ENCODE measurements around the gene FILIP1L.

The FILIP1L gene

GRCh38 chr3:99911433-99911832 is 202.9 kb downstream of the FILIP1L start:
- no peaks in the 10 kb centered on the region; the same call in 1 of the 2 replicates for H3K36me3 ChIP-seq (ENCODE audit: control insufficient read depth, insufficient read depth, low read length)
- no peak for DNase-seq (ENCODE audit: extremely low read depth, insufficient read length)
- TF ChIP-seq, protein P1, sequence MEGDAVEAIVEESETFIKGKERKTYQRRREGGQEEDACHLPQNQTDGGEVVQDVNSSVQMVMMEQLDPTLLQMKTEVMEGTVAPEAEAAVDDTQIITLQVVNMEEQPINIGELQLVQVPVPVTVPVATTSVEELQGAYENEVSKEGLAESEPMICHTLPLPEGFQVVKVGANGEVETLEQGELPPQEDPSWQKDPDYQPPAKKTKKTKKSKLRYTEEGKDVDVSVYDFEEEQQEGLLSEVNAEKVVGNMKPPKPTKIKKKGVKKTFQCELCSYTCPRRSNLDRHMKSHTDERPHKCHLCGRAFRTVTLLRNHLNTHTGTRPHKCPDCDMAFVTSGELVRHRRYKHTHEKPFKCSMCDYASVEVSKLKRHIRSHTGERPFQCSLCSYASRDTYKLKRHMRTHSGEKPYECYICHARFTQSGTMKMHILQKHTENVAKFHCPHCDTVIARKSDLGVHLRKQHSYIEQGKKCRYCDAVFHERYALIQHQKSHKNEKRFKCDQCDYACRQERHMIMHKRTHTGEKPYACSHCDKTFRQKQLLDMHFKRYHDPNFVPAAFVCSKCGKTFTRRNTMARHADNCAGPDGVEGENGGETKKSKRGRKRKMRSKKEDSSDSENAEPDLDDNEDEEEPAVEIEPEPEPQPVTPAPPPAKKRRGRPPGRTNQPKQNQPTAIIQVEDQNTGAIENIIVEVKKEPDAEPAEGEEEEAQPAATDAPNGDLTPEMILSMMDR (IDR thresholded peaks at IDR 0.05; ENCODE audit: insufficient read depth, low read length, poor library complexity, severe bottlenecking), result no peak
- no peak overlapping the region for H3K4me3 ChIP-seq (replicated peaks; ENCODE audit: low read depth, low read length)
- no peaks in the 10 kb centered on the region for H3K27me3 ChIP-seq (replicated peaks; ENCODE audit: control insufficient read depth, insufficient read depth, low read length)

DNA sequence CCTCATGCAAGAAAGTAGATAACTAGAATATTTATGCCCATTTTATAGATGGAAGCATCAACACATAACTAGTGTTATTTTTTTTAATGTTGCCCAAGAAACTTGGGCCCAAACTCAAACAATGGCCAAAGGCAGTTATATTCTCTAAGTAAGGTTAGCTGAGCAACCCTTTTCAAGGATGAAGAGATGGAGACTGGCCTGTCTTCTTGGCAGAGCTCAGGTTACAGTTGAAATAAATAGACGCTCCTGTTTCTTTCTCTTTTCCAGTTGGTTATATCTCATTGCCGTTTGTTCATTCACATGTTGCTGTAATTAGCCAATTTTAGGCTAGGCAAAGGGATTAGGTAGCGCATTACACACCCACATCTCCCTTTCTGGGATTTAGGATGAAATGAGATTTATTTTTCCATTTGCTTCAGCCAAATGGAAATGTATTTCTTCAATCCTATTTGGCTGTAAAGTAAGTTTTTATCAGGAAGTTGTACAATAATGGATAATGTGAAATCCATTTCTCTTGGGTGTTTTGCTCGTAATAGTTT is 203.5 kb downstream of the FILIP1L start:
- Histone ChIP-seq H3K36me3 (ENCODE audit: control insufficient read depth, insufficient read depth, low read length) (no peaks in the 10 kb centered on the region; the same call in 1 of the 2 replicates), H3K4me3 (replicated peaks; ENCODE audit: low read depth, low read length) (no peak overlapping the region), H3K27me3 (replicated peaks; ENCODE audit: control insufficient read depth, insufficient read depth, low read length) (no peaks in the 10 kb centered on the region)
- no peak for DNase-seq (ENCODE audit: extremely low read depth, insufficient read length)
- TF ChIP-seq, protein P1 (IDR thresholded peaks at IDR 0.05; ENCODE audit: insufficient read depth, low read length, poor library complexity, severe bottlenecking), result no peak

DNA sequence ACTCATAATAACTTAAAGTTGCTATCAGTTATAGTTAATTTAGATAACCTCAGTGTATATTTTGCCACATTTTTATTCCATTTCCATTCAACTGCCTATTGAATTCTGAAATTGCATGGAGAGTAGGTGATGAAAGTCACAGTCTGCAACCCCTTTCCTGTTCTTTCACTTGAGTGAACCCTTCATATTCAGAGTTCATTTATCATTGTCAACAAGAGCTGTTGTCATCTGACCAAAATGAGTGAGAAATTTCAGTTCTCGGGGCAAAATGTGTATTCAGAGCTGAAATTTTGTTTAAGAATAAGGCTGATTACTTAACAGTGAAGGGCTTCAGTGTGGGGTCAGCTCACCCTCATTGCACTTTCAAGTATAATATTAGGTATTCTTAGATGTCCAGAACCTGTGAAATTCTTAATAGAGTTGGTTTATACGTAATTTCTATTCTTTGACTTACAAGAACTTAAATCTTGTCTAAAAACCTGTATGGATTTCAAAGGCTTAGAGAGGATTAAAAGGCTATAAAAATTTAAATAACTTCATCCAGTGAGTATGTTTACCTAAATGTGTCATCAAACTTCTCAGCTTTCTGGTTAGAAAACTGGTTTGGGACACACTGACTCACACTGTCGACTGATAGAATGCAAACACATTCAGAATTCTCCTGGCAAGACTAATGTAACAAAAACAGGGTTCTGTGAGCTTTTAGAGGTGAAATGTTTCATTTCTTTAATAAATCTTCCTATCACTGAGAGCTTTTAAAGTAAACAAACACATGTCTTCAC is 204.4 kb downstream of the FILIP1L start:
- H3K4me3 ChIP-seq (replicated peaks; ENCODE audit: low read depth, low read length), result no peak overlapping the region
- no peak for DNase-seq (ENCODE audit: extremely low read depth, insufficient read length)
- H3K36me3 ChIP-seq (ENCODE audit: control insufficient read depth, insufficient read depth, low read length), result no peaks in the 10 kb centered on the region; the same call in 1 of the 2 replicates
- TF ChIP-seq, protein P1 (IDR thresholded peaks at IDR 0.05; ENCODE audit: insufficient read depth, low read length, poor library complexity, severe bottlenecking), result no peak
- no peaks in the 10 kb centered on the region for H3K27me3 ChIP-seq (replicated peaks; ENCODE audit: control insufficient read depth, insufficient read depth, low read length)

DNA sequence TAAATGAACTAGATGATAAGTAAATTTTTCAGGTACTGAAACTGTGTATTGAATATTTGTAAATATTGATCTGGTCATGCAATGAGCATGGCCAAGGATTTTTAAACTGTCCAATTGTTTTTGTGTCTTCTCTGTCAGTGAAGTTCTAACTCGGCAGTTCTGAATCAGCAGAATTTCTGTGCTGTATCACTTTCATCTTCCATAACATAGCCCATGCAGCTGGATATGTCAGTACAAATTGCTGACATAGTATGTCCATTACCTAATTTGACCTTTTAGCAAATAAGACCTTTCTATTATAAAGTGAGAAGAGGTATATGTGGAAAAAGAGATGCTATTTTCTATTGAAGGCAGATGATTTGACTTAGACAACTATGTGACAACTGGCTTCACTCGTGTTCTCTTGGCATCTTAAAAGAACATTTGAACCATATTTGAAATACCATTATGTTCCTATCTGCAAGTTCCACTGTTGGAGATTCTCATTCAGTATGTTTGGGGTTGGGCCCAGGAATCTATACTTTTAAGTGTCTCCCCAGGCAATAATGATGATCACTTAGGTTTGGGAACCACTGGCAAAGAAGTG is 206.2 kb downstream of the FILIP1L start:
- Histone ChIP-seq H3K4me3 (replicated peaks; ENCODE audit: low read depth, low read length) (no peak overlapping the region), H3K27me3 (replicated peaks; ENCODE audit: control insufficient read depth, insufficient read depth, low read length) (no peaks in the 10 kb centered on the region), H3K36me3 (ENCODE audit: control insufficient read depth, insufficient read depth, low read length) (no peaks in the 10 kb centered on the region; the same call in 1 of the 2 replicates)
- no peak for DNase-seq (ENCODE audit: extremely low read depth, insufficient read length)
- TF ChIP-seq, protein P1 (IDR thresholded peaks at IDR 0.05; ENCODE audit: insufficient read depth, low read length, poor library complexity, severe bottlenecking), result no peak

DNA sequence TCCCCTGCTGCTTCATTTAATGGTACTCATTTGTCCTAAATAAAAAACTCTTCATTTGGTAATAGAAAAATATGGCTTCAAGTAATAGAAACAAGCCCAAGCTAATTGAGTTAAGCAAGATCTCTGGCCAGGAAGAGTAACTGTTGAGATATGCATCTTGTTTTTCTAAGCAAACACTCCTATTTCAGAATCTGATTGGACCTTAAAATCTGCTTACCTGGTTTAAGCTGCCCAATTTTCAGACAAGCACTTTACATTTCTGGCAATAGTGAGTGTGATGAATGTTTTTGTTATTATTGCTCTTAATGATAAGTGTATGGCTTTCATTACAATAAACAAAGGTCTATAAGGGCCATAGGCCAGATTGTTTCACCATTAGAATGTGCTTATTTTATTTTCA is 210.4 kb downstream of the FILIP1L start:
- DNase-seq (ENCODE audit: extremely low read depth, insufficient read length), result no peak
- no peaks in the 10 kb centered on the region for H3K36me3 ChIP-seq (ENCODE audit: control insufficient read depth, insufficient read depth, low read length)
- no peak overlapping the region for H3K4me3 ChIP-seq (replicated peaks; ENCODE audit: low read depth, low read length)
- no peaks in the 10 kb centered on the region for H3K27me3 ChIP-seq (replicated peaks; ENCODE audit: control insufficient read depth, insufficient read depth, low read length)
- TF ChIP-seq, protein P1 (IDR thresholded peaks at IDR 0.05; ENCODE audit: insufficient read depth, low read length, poor library complexity, severe bottlenecking), result no peak

Data from GM06990 (cell line).